ENCODE measurements around the gene PLPPR2. TPM values are rescaled to one million over a fixed set of nuclear protein-coding genes. Genes with fewer than 3 reads are reported as not detected.

Gene PLPPR2
- total RNA-seq, 1 donor from 2014 or later = 51.9 TPM

DNA sequence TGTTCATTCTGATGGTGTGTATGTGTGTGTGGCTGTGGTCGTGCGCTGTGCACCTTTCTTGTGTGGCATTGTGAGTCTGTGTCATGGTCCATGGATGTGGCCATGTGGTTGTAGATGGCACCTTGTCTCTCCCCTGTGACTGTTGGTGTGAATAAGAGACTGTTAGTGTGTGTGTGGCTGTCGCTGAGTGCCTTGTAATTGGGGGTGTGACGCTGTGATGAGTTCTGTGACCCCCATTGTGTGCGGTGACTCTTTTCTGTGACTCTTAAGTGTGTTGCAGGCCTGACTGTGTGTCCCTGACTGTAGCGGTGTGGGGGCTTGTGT is 804 bp downstream of the PLPPR2 start:
- Mint-ChIP-seq H3K36me3 (ENCODE audit: unreplicated experiment) (peaks cover 15% of the 10 kb centered on the region), H3K4me1 (ENCODE audit: unreplicated experiment) (peaks cover 12% of the 10 kb centered on the region), H3K27me3 (ENCODE audit: unreplicated experiment) (no peaks in the 10 kb centered on the region), H3K27ac (ENCODE audit: unreplicated experiment) (no peak overlapping the region), H3K9me3 (ENCODE audit: unreplicated experiment) (no peaks in the 10 kb centered on the region), H3K4me3 (ENCODE audit: unreplicated experiment) (peak overlapping the region; percentile 83)
- no peak for DNase-seq (ENCODE audit: extremely low spot score, unreplicated experiment)
- TF ChIP-seq, protein P1, sequence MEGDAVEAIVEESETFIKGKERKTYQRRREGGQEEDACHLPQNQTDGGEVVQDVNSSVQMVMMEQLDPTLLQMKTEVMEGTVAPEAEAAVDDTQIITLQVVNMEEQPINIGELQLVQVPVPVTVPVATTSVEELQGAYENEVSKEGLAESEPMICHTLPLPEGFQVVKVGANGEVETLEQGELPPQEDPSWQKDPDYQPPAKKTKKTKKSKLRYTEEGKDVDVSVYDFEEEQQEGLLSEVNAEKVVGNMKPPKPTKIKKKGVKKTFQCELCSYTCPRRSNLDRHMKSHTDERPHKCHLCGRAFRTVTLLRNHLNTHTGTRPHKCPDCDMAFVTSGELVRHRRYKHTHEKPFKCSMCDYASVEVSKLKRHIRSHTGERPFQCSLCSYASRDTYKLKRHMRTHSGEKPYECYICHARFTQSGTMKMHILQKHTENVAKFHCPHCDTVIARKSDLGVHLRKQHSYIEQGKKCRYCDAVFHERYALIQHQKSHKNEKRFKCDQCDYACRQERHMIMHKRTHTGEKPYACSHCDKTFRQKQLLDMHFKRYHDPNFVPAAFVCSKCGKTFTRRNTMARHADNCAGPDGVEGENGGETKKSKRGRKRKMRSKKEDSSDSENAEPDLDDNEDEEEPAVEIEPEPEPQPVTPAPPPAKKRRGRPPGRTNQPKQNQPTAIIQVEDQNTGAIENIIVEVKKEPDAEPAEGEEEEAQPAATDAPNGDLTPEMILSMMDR (IDR thresholded peaks at IDR 0.05) = no peak

DNA sequence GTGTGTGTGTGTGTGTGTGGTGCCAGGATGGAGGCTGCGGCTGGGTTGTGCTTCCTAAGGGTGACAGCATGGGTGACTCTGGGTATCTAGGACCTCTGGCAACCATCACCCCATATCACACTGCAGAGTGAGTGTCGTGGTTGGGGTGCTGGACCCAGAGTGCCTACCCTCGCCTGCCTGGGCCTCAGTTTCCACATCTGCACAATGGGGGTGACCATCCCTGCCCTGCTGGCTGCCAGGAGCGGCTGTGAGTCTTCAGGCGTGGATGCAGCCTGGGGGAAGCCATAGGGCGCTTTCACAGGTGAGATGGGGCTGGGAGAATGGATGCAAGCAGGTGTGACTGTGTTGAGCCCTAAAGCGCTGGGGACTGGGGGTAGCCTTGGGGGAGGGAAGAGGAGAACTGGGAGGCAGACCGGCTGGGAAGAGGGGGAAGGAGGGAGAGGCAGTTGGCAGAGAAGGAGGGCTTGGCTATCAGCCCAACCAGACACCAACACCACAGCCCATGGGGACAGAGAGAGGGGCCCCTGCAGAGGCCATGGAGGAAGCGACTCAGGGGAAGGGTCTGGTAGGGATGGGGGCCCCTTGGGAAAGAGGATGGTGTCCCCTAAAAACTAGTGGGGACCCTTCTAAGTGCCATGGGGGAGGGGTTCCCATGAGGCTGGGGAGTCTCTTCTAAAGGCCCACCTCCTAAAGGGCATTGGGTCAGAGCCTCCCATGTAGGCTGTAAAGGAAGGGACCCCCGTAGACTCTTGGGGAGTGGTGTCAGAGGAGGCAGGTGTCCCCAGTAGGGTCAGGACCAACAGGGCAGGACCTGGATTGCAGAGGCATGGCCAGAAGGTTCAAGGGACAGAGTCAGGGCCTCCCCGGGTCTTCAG is 1.7 kb downstream of the PLPPR2 start:
- H3K4me3 Mint-ChIP-seq (ENCODE audit: unreplicated experiment) = peak overlapping the region; percentile 83
- H3K4me1 Mint-ChIP-seq (ENCODE audit: unreplicated experiment) = peaks cover 12% of the 10 kb centered on the region
- no peak overlapping the region for H3K27ac Mint-ChIP-seq (ENCODE audit: unreplicated experiment)
- H3K36me3 Mint-ChIP-seq (ENCODE audit: unreplicated experiment) = peaks cover 16% of the 10 kb centered on the region
- TF ChIP-seq, protein P1 (IDR thresholded peaks at IDR 0.05) = no peak
- DNase-seq (ENCODE audit: extremely low spot score, unreplicated experiment) = no peak
- no peaks in the 10 kb centered on the region for H3K9me3 Mint-ChIP-seq (ENCODE audit: unreplicated experiment)
- H3K27me3 Mint-ChIP-seq (ENCODE audit: unreplicated experiment) = no peaks in the 10 kb centered on the region

DNA sequence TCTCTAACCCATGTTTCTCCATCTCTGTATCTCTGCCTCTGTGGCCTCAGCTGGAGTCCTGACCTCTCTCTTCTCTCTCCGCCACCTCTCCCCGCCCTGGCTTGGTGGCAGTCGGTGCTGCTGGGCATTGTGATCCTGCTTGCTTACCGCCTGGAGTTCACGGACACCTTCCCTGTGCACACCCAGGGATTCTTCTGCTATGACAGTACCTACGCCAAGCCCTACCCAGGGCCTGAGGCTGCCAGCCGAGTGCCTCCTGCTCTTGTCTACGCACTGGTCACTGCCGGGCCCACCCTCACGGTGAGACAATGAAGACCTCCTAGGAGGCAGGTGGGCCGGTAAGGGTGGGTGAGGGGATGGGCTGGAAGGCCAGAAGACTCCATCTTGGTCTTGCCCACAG is 4.2 kb downstream of the PLPPR2 start:
- DNase-seq (ENCODE audit: extremely low spot score, unreplicated experiment) = no peak
- TF ChIP-seq, protein P1 (IDR thresholded peaks at IDR 0.05) = no peak
- H3K27me3 Mint-ChIP-seq (ENCODE audit: unreplicated experiment) = no peaks in the 10 kb centered on the region
- H3K9me3 Mint-ChIP-seq (ENCODE audit: unreplicated experiment) = no peaks in the 10 kb centered on the region
- H3K4me3 Mint-ChIP-seq (ENCODE audit: unreplicated experiment) = no peak overlapping the region
- H3K27ac Mint-ChIP-seq (ENCODE audit: unreplicated experiment) = no peak overlapping the region
- peaks cover 12% of the 10 kb centered on the region for H3K4me1 Mint-ChIP-seq (ENCODE audit: unreplicated experiment)
- peaks cover 25% of the 10 kb centered on the region for H3K36me3 Mint-ChIP-seq (ENCODE audit: unreplicated experiment)

DNA sequence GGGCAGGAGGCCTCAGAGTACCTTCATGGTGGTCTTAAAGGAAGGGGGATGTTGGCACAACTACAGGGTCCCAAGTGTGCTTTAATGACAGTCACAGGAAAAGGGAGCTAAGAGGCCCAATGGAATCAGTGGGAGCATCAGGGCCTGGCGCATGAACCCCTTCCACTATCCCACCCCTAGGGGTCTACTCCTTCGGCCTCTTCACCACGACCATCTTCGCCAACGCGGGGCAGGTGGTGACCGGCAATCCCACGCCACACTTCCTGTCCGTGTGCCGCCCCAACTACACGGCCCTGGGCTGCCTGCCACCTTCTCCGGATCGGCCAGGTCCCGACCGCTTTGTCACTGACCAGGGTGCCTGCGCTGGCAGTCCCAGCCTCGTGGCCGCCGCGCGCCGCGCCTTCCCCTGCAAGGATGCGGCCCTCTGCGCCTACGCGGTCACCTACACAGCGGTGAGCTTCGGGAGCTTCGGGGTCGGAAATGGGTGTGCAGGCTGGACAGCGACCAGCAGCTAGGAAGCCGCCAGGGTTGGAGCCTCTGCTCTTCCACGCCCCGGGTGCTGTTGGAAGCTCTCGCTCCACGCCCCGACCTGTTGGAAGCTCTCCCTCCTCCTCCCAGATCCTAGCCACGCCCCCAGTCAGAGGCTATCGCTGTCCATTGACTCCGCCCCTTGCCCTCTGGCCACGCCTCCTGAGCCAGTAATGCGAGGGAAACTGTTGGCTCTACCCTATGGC is 6.0 kb downstream of the PLPPR2 start:
- H3K4me1 Mint-ChIP-seq (ENCODE audit: unreplicated experiment) = peaks cover 5% of the 10 kb centered on the region
- peaks cover 32% of the 10 kb centered on the region for H3K36me3 Mint-ChIP-seq (ENCODE audit: unreplicated experiment)
- DNase-seq (ENCODE audit: extremely low spot score, unreplicated experiment) = no peak
- no peaks in the 10 kb centered on the region for H3K27me3 Mint-ChIP-seq (ENCODE audit: unreplicated experiment)
- H3K27ac Mint-ChIP-seq (ENCODE audit: unreplicated experiment) = no peak overlapping the region
- H3K9me3 Mint-ChIP-seq (ENCODE audit: unreplicated experiment) = no peaks in the 10 kb centered on the region
- TF ChIP-seq, protein P1 (IDR thresholded peaks at IDR 0.05) = no peak
- H3K4me3 Mint-ChIP-seq (ENCODE audit: unreplicated experiment) = no peak overlapping the region

Data from osteocyte (in vitro differentiated cells).